ENCODE data around the gene CHST7. TPM values are rescaled to one million over a fixed set of nuclear protein-coding genes. Genes with fewer than 3 reads are reported as not detected.

Gene CHST7
- total and polyA plus RNA-seq, 2 of the 13 experiments (the other 11 are each of a cell fraction or from before 2014, with no cell fraction given): 2.4 to 5.2 TPM

- no peak overlapping the region for H2AFZ ChIP-seq (ENCODE audit: low read length)
- peaks cover 3% of the 10 kb centered on the region for H3K79me2 ChIP-seq (ENCODE audit: insufficient read depth, low read length)
- H3K27me3 ChIP-seq (ENCODE audit: control insufficient read depth in 1 of 2, insufficient read depth in 2 of 2, low read length in 2 of 2): no peaks in the 10 kb centered on the region
- no peaks in the 10 kb centered on the region for H3K36me3 ChIP-seq (replicated peaks in 1 of 2; ENCODE audit: control insufficient read depth in 1 of 2, insufficient read depth in 2 of 2, low read length in 2 of 2)
- no peaks in the 10 kb centered on the region for H3K9me3 ChIP-seq (ENCODE audit: low read length)
- in situ Hi-C loops (cut with HindIII; ENCODE audit: extremely low pct_ligation_motif_present, low pct_unique_long_range_greater_than_20kb): no loop called here
- ChIA-PET CTCF (ENCODE audit: low intra/inter-chr PET ratio, low total read pairs) (no interaction called here), POLR2A (no interaction called here)
- no peak overlapping the region for H3K9ac ChIP-seq (ENCODE audit: insufficient read depth, low read depth, low read length)
- peaks cover 25% of the 10 kb centered on the region for H3K4me1 ChIP-seq (ENCODE audit: insufficient read depth, low read length)
- intact Hi-C loops (cut with micrococcal nuclease; ENCODE audit: unreplicated experiment): loop anchor here (5.0 kb wide), 1 partner anchor 73 kb away; no protein-coding TSS in a partner anchor
- no peaks in the 10 kb centered on the region for H4K20me1 ChIP-seq (ENCODE audit: insufficient read depth, low read length)
- TF ChIP-seq CCDC6 (CRISPR knock-in tag; IDR thresholded peaks at IDR 0.05) (no peak), SOX6 (IDR thresholded peaks at IDR 0.05) (no peak), SOX6 (CRISPR knock-in tag; IDR thresholded peaks at IDR 0.05) (no peak), MEF2D (CRISPR knock-in tag; IDR thresholded peaks at IDR 0.05) (no peak), ZNF292 (CRISPR knock-in tag; IDR thresholded peaks at IDR 0.05; ENCODE audit: borderline replicate concordance, low read depth) (no peak), ATF7 (IDR thresholded peaks at IDR 0.05) (no peak), ATF7 (CRISPR knock-in tag; IDR thresholded peaks at IDR 0.05) (no peak), SYNCRIP (IDR thresholded peaks at IDR 0.05; ENCODE audit: insufficient read depth, low read depth, low read length) (no peak), CENPX (CRISPR knock-in tag; IDR thresholded peaks at IDR 0.05) (no peak), HNF4A (CRISPR knock-in tag; IDR thresholded peaks at IDR 0.05) (no peak)
- TF ChIP-seq, protein P1, sequence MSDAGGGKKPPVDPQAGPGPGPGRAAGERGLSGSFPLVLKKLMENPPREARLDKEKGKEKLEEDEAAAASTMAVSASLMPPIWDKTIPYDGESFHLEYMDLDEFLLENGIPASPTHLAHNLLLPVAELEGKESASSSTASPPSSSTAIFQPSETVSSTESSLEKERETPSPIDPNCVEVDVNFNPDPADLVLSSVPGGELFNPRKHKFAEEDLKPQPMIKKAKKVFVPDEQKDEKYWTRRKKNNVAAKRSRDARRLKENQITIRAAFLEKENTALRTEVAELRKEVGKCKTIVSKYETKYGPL (CRISPR knock-in tag; IDR thresholded peaks at IDR 0.05): no peak
- TF ChIP-seq, protein P2, sequence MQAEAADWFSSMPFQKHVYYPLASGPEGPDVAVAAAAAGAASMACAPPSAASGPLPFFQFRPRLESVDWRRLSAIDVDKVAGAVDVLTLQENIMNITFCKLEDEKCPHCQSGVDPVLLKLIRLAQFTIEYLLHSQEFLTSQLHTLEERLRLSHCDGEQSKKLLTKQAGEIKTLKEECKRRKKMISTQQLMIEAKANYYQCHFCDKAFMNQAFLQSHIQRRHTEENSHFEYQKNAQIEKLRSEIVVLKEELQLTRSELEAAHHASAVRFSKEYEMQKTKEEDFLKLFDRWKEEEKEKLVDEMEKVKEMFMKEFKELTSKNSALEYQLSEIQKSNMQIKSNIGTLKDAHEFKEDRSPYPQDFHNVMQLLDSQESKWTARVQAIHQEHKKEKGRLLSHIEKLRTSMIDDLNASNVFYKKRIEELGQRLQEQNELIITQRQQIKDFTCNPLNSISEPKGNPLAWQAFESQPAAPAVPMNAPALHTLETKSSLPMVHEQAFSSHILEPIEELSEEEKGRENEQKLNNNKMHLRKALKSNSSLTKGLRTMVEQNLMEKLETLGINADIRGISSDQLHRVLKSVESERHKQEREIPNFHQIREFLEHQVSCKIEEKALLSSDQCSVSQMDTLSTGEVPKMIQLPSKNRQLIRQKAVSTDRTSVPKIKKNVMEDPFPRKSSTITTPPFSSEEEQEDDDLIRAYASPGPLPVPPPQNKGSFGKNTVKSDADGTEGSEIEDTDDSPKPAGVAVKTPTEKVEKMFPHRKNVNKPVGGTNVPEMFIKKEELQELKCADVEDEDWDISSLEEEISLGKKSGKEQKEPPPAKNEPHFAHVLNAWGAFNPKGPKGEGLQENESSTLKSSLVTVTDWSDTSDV (CRISPR knock-in tag; IDR thresholded peaks at IDR 0.05): no peak
- TF ChIP-seq, protein P3, sequence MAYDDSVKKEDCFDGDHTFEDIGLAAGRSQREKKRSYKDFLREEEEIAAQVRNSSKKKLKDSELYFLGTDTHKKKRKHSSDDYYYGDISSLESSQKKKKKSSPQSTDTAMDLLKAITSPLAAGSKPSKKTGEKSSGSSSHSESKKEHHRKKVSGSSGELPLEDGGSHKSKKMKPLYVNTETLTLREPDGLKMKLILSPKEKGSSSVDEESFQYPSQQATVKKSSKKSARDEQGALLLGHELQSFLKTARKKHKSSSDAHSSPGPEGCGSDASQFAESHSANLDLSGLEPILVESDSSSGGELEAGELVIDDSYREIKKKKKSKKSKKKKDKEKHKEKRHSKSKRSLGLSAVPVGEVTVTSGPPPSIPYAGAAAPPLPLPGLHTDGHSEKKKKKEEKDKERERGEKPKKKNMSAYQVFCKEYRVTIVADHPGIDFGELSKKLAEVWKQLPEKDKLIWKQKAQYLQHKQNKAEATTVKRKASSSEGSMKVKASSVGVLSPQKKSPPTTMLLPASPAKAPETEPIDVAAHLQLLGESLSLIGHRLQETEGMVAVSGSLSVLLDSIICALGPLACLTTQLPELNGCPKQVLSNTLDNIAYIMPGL (CRISPR knock-in tag; IDR thresholded peaks at IDR 0.05; ENCODE audit: borderline replicate concordance in 1 of 2, low read depth in 1 of 2): no peak
- FAIRE-seq (no peak), DNase-seq (ENCODE audit: low spot score) (no peak), ATAC-seq (no peak)
- BruUV-seq (replicated peaks): no TSS peak
- no peak overlapping the region for H3K4me2 ChIP-seq (ENCODE audit: low read depth, low read length)
- H3K4me3 ChIP-seq (replicated peaks in 1 of 3; ENCODE audit: insufficient read depth in 1 of 3, low read depth in 2 of 3, low read length in 3 of 3): no peak overlapping the region
- no peak overlapping the region for H3K27ac ChIP-seq (ENCODE audit: extremely low read length, insufficient read depth, low read length)
Measured at GRCh38 chrX:46569621-46570020, 3.9 kb upstream of the CHST7 start.

Data from HepG2 (cell line).